ENCODE data around the gene PRDM11. TPM values are rescaled to one million over a fixed set of nuclear protein-coding genes. Genes with fewer than 3 reads are reported as not detected.

PRDM11 gene
- total RNA-seq, 1 donor from 2014 or later = 32.9 TPM

DNA sequence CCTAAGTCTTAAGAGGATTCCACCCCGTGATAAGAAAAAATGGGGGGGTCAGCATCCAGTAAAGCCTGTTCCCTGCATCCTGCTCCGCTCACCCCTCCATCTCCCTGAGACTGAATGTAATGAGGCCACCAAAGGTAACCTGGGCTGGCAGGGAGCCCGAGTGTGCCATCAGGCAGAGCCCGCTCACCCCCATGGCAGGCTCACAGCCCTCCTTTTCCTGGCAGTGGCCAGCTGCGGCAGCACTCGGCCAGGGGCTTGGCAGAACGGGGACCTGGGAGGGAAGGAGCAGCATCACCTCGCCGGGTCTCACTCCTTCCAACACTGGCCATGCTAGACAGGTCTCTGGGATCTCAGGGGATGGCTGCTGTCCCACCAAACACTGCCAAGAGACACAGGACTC lies 64.4 kb downstream of the PRDM11 start:
- Mint-ChIP-seq H3K4me1 (ENCODE audit: low read depth) (peaks cover 24% of the 10 kb centered on the region), H3K4me3 (ENCODE audit: unreplicated experiment) (no peak overlapping the region), H3K36me3 (ENCODE audit: low read depth) (peaks cover 16% of the 10 kb centered on the region), H3K27me3 (ENCODE audit: low read depth) (no peaks in the 10 kb centered on the region), H3K9me3 (ENCODE audit: low read depth) (no peaks in the 10 kb centered on the region), H3K27ac (ENCODE audit: unreplicated experiment) (peak overlapping the region; percentile 96)
- no peak for DNase-seq (ENCODE audit: low spot score)
- TF ChIP-seq CTCF (IDR thresholded peaks at IDR 0.05) = no peak

GRCh38 chr11:45211732-45212131 lies 65.3 kb downstream of the PRDM11 start:
- TF ChIP-seq CTCF (IDR thresholded peaks at IDR 0.05) = peak; percentile 14
- DNase-seq (ENCODE audit: low spot score) = no peak
- Mint-ChIP-seq H3K27me3 (ENCODE audit: low read depth) (no peaks in the 10 kb centered on the region), H3K4me3 (ENCODE audit: unreplicated experiment) (no peak overlapping the region), H3K27ac (ENCODE audit: unreplicated experiment) (peak overlapping the region; percentile 38), H3K36me3 (ENCODE audit: low read depth) (peaks cover 13% of the 10 kb centered on the region), H3K9me3 (ENCODE audit: low read depth) (no peaks in the 10 kb centered on the region), H3K4me1 (ENCODE audit: low read depth) (peaks cover 30% of the 10 kb centered on the region)

- H3K4me1 Mint-ChIP-seq (ENCODE audit: low read depth) = peaks cover 38% of the 10 kb centered on the region
- no peak for DNase-seq (ENCODE audit: low spot score)
- no peak overlapping the region for H3K4me3 Mint-ChIP-seq (ENCODE audit: unreplicated experiment)
- H3K36me3 Mint-ChIP-seq (ENCODE audit: low read depth) = peaks cover 13% of the 10 kb centered on the region
- H3K27me3 Mint-ChIP-seq (ENCODE audit: low read depth) = no peaks in the 10 kb centered on the region
- TF ChIP-seq CTCF (IDR thresholded peaks at IDR 0.05) = peak; percentile 41
- H3K9me3 Mint-ChIP-seq (ENCODE audit: low read depth) = no peaks in the 10 kb centered on the region
- no peak overlapping the region for H3K27ac Mint-ChIP-seq (ENCODE audit: unreplicated experiment)
These were observed 66.3 kb downstream of the PRDM11 start for GRCh38 chr11:45212566-45213315.

DNA sequence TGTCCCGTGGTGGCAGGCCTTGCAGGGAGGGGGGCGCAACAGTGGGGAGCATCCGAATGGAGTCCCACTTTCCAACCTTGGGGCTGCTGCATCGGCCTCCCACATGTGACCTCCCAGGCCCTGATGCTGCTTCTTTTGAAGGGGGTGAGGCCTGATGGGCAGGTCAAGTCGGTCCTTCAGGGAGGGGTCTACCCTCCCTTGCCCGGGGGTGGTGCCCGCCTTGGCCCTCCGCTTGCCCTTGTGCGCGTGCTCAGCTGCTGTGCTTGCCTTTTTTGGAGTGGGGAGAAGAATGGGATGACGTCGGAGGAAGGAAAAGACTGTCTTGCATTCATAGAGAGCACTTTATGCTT lies 66.9 kb downstream of the PRDM11 start:
- H3K4me1 Mint-ChIP-seq (ENCODE audit: low read depth) = peaks cover 38% of the 10 kb centered on the region
- no peak for DNase-seq (ENCODE audit: low spot score)
- H3K9me3 Mint-ChIP-seq (ENCODE audit: low read depth) = no peaks in the 10 kb centered on the region
- peaks cover 13% of the 10 kb centered on the region for H3K36me3 Mint-ChIP-seq (ENCODE audit: low read depth)
- H3K27ac Mint-ChIP-seq (ENCODE audit: unreplicated experiment) = no peak overlapping the region
- H3K27me3 Mint-ChIP-seq (ENCODE audit: low read depth) = no peaks in the 10 kb centered on the region
- no peak overlapping the region for H3K4me3 Mint-ChIP-seq (ENCODE audit: unreplicated experiment)
- no peak for TF ChIP-seq CTCF (IDR thresholded peaks at IDR 0.05)

DNA sequence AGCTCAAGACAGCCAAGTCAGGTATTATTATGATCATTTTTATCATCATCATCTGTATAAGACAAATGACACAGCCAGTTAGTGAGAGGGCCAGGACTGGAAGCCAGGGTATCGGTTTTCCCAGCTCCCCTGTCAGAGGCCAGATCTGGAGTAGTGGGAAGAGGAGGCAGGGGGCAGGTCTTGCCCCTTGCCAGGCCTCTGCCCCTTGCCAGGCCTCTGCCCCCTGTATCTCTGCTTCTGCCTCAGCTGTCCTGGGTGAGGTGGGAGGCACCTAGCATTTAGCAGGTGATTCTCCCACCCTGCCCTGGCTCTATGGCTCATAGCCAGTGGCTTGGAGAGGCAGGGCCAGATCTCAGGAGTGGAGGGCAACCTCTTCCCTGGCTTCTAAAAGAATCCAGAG lies 67.3 kb downstream of the PRDM11 start:
- H3K4me1 Mint-ChIP-seq (ENCODE audit: low read depth) = peaks cover 36% of the 10 kb centered on the region
- no peak overlapping the region for H3K4me3 Mint-ChIP-seq (ENCODE audit: unreplicated experiment)
- no peaks in the 10 kb centered on the region for H3K9me3 Mint-ChIP-seq (ENCODE audit: low read depth)
- no peak overlapping the region for H3K27ac Mint-ChIP-seq (ENCODE audit: unreplicated experiment)
- no peak for TF ChIP-seq CTCF (IDR thresholded peaks at IDR 0.05)
- H3K27me3 Mint-ChIP-seq (ENCODE audit: low read depth) = no peaks in the 10 kb centered on the region
- DNase-seq (ENCODE audit: low spot score) = no peak
- H3K36me3 Mint-ChIP-seq (ENCODE audit: low read depth) = peaks cover 13% of the 10 kb centered on the region

Measured in chondrocyte (in vitro differentiated cells).